HG03280 (cell line): ENCODE measurements around the gene LRRTM4.
"Not testable (repeated sequence)": the region's sequence is repeated elsewhere in the genome, so short reads cannot be mapped to it uniquely, and the experiment has no call there.

Experiments
- ATAC-seq: cut with Tn5 transposase; IDR thresholded peaks from one replicate; pipeline ENCODE4 v1.9.1; 2021; ENCODE audit warnings: mild to moderate bottlenecking, moderate library complexity; ENCODE audit not compliant: unreplicated experiment

The LRRTM4 gene

GRCh38 chr2:76763276-76763675 lies 758.9 kb downstream of the LRRTM4 start:
- no peak for ATAC-seq

- ATAC-seq: no peak
Measured at GRCh38 chr2:76760367-76760704, 761.8 kb downstream of the LRRTM4 start.

GRCh38 chr2:76759634-76760366 lies 762.4 kb downstream of the LRRTM4 start:
- no peak for ATAC-seq

GRCh38 chr2:76752506-76752905 lies 769.7 kb downstream of the LRRTM4 start:
- ATAC-seq: no peak

- ATAC-seq: no peak
Measured at GRCh38 chr2:76749858-76750257, 772.3 kb downstream of the LRRTM4 start.

GRCh38 chr2:76748581-76749296 lies 773.4 kb downstream of the LRRTM4 start:
- no peak for ATAC-seq

DNA sequence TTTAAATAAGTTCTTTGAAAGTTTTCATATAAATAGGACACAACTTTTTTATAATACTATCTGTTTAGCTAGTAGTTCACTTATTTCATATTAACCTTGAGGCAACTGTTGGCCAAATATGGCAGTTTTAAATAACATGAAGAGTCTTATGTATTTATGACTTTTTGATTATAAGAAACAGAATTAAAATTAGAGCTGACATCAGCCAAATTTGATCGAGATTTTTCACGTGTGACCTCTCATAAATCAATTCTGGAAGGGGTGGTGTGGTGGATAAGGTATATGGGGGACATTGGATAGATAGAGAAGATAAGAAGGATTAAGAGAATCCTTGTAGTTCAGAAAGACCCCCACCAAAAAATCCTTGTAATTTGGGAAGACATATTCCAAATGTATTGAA lies 776.6 kb downstream of the LRRTM4 start:
- no peak for ATAC-seq

DNA sequence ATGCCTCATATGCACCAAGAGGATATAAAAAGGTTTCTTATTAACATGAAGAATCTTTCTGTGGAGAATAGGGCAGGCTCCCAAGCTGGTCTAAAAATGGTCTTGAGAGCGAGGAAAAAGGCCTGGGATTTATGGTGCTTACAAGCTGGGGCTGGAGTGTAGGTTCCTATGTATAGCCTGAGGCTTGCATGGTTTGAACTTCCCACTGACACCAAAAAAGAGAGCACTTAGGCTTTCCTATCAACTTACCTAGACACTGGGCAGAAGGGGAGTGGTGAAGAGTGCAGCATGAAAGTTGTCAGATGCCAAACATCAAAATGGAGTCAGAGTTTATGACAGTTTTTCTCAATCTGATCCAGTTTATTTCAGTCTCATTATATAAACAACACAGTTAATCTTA lies 784.6 kb downstream of the LRRTM4 start:
- no peak for ATAC-seq

- no peak for ATAC-seq
Measured at GRCh38 chr2:76733736-76734135, 788.4 kb downstream of the LRRTM4 start.

DNA sequence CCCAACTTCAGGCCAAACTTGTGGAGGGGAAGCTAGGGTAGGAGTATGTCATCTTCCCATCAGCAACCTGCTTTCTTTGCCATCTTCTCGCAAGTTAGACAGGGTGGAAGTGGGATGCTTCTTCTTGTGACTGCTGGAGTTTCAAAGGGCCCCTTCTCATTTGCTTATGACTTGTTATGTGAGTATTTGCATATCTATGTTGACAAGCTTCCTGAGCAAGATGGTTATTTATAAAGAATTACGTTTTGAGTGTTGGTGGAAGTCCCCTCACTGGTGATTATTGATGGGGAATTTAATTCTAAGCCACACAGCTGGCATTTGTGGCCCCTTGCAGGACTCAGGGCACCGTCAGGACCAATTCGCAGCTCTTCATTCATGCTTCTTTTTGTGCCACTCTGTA lies 791.0 kb downstream of the LRRTM4 start:
- no peak for ATAC-seq

DNA sequence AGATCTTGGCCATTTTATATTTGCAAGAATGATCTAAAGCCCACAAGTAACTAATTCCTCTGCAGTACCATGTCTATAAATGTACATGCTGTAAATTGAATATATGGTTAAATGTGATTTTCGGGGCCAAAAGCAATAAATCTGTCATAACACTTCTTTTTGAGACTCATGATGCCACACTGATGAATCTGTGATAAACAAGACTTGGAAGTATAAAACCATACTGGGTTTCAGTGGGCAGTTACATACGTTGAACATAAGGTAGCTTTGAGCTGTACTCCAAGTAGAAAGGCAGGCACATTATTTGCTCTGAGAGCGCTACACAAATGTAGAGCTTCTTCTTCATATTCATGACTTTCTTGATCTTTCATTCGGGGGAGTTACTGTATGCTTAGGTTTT lies 792.2 kb downstream of the LRRTM4 start:
- no peak for ATAC-seq

GRCh38 chr2:76721226-76721625 lies 801.0 kb downstream of the LRRTM4 start:
- ATAC-seq: no peak

- ATAC-seq: no peak
Measured at GRCh38 chr2:76713312-76713711, 808.9 kb downstream of the LRRTM4 start.

DNA sequence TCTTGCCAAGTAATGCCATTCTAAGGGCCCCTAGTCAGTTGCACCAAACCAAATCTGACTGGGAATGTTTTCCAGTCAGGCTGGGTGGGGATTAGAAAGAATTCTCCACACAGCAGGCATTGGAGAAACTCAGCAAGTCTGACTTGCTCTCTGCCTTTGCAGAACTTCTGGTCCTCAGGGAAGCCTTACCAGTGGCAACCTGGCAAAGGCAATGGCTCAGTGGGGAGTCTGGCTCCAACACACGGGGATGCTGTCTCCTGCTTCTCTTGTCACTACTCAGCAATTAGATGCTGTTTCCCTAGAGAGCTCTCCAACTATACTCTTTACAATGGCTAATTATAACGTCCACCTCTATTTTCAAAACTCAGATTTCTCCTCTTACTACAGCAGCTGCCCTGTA lies 810.7 kb downstream of the LRRTM4 start:
- ATAC-seq: no peak

- ATAC-seq: no peak
Measured at GRCh38 chr2:76700894-76701293, 821.3 kb downstream of the LRRTM4 start.

DNA sequence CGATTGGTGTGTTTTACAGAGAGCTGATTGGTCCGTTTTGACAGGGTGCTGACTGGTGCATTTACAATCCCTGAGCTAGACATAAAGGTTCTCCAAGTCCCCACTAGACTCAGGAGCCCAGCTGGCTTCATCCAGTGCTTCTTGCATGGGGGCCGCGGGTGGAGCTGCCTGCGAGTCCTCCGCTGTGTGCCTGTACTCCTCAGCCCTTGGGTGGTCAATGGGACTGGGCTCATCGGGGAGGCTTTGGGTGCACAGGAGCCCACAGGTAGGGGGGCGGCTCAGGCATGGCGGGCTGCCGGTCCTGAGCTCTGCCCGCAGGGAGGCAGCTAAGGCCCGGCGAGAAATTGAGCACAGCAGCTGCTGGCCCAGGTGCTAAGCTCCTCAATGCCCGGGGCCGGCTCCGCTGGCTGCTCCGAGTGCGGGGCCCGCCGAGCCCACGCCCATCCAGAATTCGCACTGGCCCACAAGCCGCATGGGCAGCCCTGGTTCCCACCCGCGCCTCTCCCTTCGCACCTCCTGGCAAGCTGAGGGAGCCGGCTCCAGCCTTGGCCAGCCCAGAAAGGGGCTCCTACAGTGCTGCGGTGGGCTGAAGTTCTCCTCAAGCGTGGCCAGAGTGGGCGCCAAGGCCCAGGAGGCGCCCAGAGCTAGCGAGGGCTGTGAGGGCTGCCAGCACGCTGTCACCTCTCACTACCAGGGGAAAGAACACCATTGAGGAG lies 824.0 kb downstream of the LRRTM4 start:
- not testable (repeated sequence) for ATAC-seq
